Sigmoid colon (tissue), 7 donors: Measurements from ENCODE around the gene THBS2. TPM values are rescaled to one million over a fixed set of nuclear protein-coding genes. Genes with fewer than 3 reads are reported as not detected.
"Not testable (repeated sequence)": the region's sequence is repeated elsewhere in the genome, so short reads cannot be mapped to it uniquely, and the experiment has no call there.

Experiments
- DNase-seq: peaks from one replicate; pipeline ENCODE4 v3.0.0-alpha.2; 2019
- H3K27ac ChIP-seq, 4 donors: fragments of 200-600 bp; sonication (generic); one replicate each; pipeline ENCODE4 v1.5.1; 2016 to 2019; ENCODE audit warnings: mild to moderate bottlenecking in 1 of 4
- H3K27me3 ChIP-seq, 3 donors: fragments of 200-600 bp; sonication (generic); one replicate each; pipeline ENCODE4 v1.5.1; 2019; ENCODE audit warnings: mild to moderate bottlenecking in 1 of 3
- H3K36me3 ChIP-seq, 4 donors: fragments of 200-600 bp; sonication (generic); one replicate each; pipeline ENCODE4 v1.5.1; 2016 to 2019
- H3K4me1 ChIP-seq, 4 donors: fragments of 200-600 bp; sonication (generic); one replicate each; pipeline ENCODE4 v1.5.1; 2017 to 2019
- H3K4me3 ChIP-seq, 4 donors: fragments of 200-600 bp; sonication (generic); one replicate each; pipeline ENCODE4 v1.5.1; 2017 to 2019; ENCODE audit warnings: mild to moderate bottlenecking in 2 of 4, moderate library complexity in 1 of 4
- H3K9me3 ChIP-seq, 4 donors: fragments of 200-600 bp in 3 of 4; sonication (generic) in 3 of 4; one replicate each; pipeline versions ENCODE4 v1.5.1 to v1.6.1; 2013 to 2019
- CTCF ChIP-seq, 4 experiments: fragments of 450-650 bp in 3 of 4; fragments of 200-600 bp in 1 of 4; IDR thresholded peaks; one replicate each; pipeline ENCODE4 v1.5.1; 2016 to 2019; ENCODE audit warnings: antibody characterized with exemption in 4 of 4, mild to moderate bottlenecking in 3 of 4, moderate library complexity in 2 of 4
- EP300 ChIP-seq, 4 donors: sonication (generic); formaldehyde crosslinking; IDR thresholded peaks; one replicate each; pipeline ENCODE4 v1.6.1; 2017; ENCODE audit warnings: antibody characterized with exemption in 4 of 4
- POLR2A ChIP-seq, 2 donors: fragments of 450-650 bp; IDR thresholded peaks; one replicate each; pipeline ENCODE4 v1.6.1; 2016; ENCODE audit warnings: antibody characterized with exemption in 2 of 2, mild to moderate bottlenecking in 2 of 2, moderate library complexity in 2 of 2
- POLR2AphosphoS5 ChIP-seq, 4 donors: sonication (generic); formaldehyde crosslinking; IDR thresholded peaks; one replicate each; pipeline ENCODE4 v1.6.1; 2017; ENCODE audit warnings: antibody characterized with exemption in 4 of 4
- WGBS, 2 donors: extraction: QIAGEN DNeasy Blood & Tissue Kit; methylation state at CpG; one replicate each; pipeline ENCODE4 v1.1.7; 2013; 5-methylcytosine and 5-hydroxymethylcytosine counted together
- intact Hi-C: fragments of 100-400 bp; cut with DNase I; formaldehyde crosslinking; loops from one replicate; pipeline ENCODE4 v1.15.1; 2023
- polyA plus RNA-seq, 3 donors: library from polyadenylated mRNA; stranded (reverse); fragments of 200-250 nt; gene quantifications; one replicate each; pipeline ENCODE4 v1.2.3, GENCODE V29; 2013
- total RNA-seq, 4 donors: library from RNA; depleted of rRNA; stranded (reverse); fragments of >200 nt; gene quantifications; one replicate each; pipeline ENCODE4 v1.1.0, GENCODE V29; 2016
- donor health status: healthy with polysubstance abuse.
- donor health status: Bipolar disorder and iron deficiency.
- donor health status: healthy.

The THBS2 gene
- total and polyA plus RNA-seq, 7 donors, result 1.7 to 59.0 (median 37.6) TPM

- DNase-seq, result no peak
- H3K27ac ChIP-seq, result no peak overlapping the region
- TF ChIP-seq CTCF (IDR thresholded peaks at IDR 0.05), result no peak
- TF ChIP-seq POLR2A (IDR thresholded peaks at IDR 0.05), result no peak
- TF ChIP-seq POLR2AphosphoS5 (IDR thresholded peaks at IDR 0.05), result no peak
- TF ChIP-seq EP300 (IDR thresholded peaks at IDR 0.05), result no peak
- H3K36me3 ChIP-seq, result no peaks in the 10 kb centered on the region
- H3K9me3 ChIP-seq, result no peaks in the 10 kb centered on the region
- no peaks in the 10 kb centered on the region for H3K27me3 ChIP-seq
- no peak overlapping the region for H3K4me3 ChIP-seq
- intact Hi-C loops, result no loop called here
- 88 to 90% methylated on average over 8 of the region's 8 CpGs for WGBS, 2 donors
- H3K4me1 ChIP-seq, result peaks cover 0 to 8% (median 0%) of the 10 kb centered on the region in 4 donors
Observed at GRCh38 chr6:169183233-169183632, 70.4 kb downstream of the THBS2 start.

GRCh38 chr6:169179831-169180230, 73.8 kb downstream of the THBS2 start:
- intact Hi-C loops, H3K27me3 ChIP-seq, H3K27ac ChIP-seq, H3K4me1 ChIP-seq, DNase-seq, H3K9me3 ChIP-seq, H3K4me3 ChIP-seq, H3K36me3 ChIP-seq: not testable (repeated sequence)
- 96 to 99% methylated on average over 1 of the region's 1 CpG for WGBS, 2 donors

- Histone ChIP-seq H3K27ac (peak overlapping the region in 2 of 4 donors; percentile 45 to 46), H3K27me3 (no peaks in the 10 kb centered on the region), H3K9me3 (no peaks in the 10 kb centered on the region), H3K4me3 (no peak overlapping the region), H3K4me1 (peaks cover 0 to 14% (median 4%) of the 10 kb centered on the region in 4 donors), H3K36me3 (no peaks in the 10 kb centered on the region)
- no peak for DNase-seq
- intact Hi-C loops, result no loop called here
- no peak for TF ChIP-seq EP300 (IDR thresholded peaks at IDR 0.05)
- peak in 1 of 4 donors; percentile 22 for TF ChIP-seq POLR2AphosphoS5 (IDR thresholded peaks at IDR 0.05)
- WGBS, 2 donors, result 73 to 77% methylated on average over 10 of the region's 10 CpGs
Observed at GRCh38 chr6:169177516-169178166, 76.0 kb downstream of the THBS2 start.

GRCh38 chr6:169176361-169176991, 77.2 kb downstream of the THBS2 start:
- TF ChIP-seq POLR2A (IDR thresholded peaks at IDR 0.05) (no peak), EP300 (IDR thresholded peaks at IDR 0.05) (no peak), CTCF (IDR thresholded peaks at IDR 0.05) (no peak), POLR2AphosphoS5 (IDR thresholded peaks at IDR 0.05) (no peak)
- WGBS, 2 donors, result 78 to 84% methylated on average over 15 of the region's 15 CpGs
- Histone ChIP-seq H3K27me3 (no peaks in the 10 kb centered on the region), H3K4me1 (peaks cover 0 to 14% (median 6%) of the 10 kb centered on the region in 4 donors), H3K4me3 (no peak overlapping the region), H3K36me3 (no peaks in the 10 kb centered on the region), H3K9me3 (no peaks in the 10 kb centered on the region), H3K27ac (no peak overlapping the region)
- intact Hi-C loops, result no loop called here
- no peak for DNase-seq

- Histone ChIP-seq H3K4me3 (no peak overlapping the region), H3K27me3 (no peaks in the 10 kb centered on the region), H3K27ac (no peak overlapping the region), H3K36me3 (no peaks in the 10 kb centered on the region), H3K4me1 (peaks cover 0 to 14% (median 6%) of the 10 kb centered on the region in 4 donors), H3K9me3 (no peaks in the 10 kb centered on the region)
- WGBS, 2 donors, result 88 to 89% methylated on average over 15 of the region's 15 CpGs
- intact Hi-C loops, result no loop called here
- TF ChIP-seq EP300 (IDR thresholded peaks at IDR 0.05), result no peak
- no peak for TF ChIP-seq CTCF (IDR thresholded peaks at IDR 0.05)
- no peak for TF ChIP-seq POLR2AphosphoS5 (IDR thresholded peaks at IDR 0.05)
- no peak for TF ChIP-seq POLR2A (IDR thresholded peaks at IDR 0.05)
- DNase-seq, result no peak
Observed at GRCh38 chr6:169175360-169175887, 78.2 kb downstream of the THBS2 start.
